Thoracic aorta (tissue), 2 donors: ENCODE results near the gene RPTOR. TPM values are rescaled to one million over a fixed set of nuclear protein-coding genes. Genes with fewer than 3 reads are reported as not detected.

Experiments used
- ATAC-seq: fragments of 150-250 bp; one replicate; pipeline ENCODE4 v1.8.0; 2017; ENCODE audit warnings: low read depth; ENCODE audit not compliant: insufficient number of reproducible peaks, low FRiP score
- DNase-seq: peaks from one replicate; pipeline ENCODE4 v3.0.0-alpha.2; 2020; ENCODE audit warnings: low spot score
- H3K27ac ChIP-seq, 2 donors: fragments of 200-600 bp; sonication (generic); 1 replicate in 1 of 2; 2 replicates in 1 of 2; pipeline ENCODE4 v1.5.1; 2016; ENCODE audit warnings: mild to moderate bottlenecking in 2 of 2, moderate library complexity in 2 of 2
- H3K27me3 ChIP-seq: fragments of 200-600 bp; sonication (generic); replicated peaks from 2 replicates; pipeline ENCODE4 v1.6.0; 2016; ENCODE audit warnings: mild to moderate bottlenecking; ENCODE audit not compliant: insufficient read depth
- H3K36me3 ChIP-seq: fragments of 200-600 bp; sonication (generic); one replicate; pipeline ENCODE4 v1.5.1; 2016
- H3K4me1 ChIP-seq, 2 donors: fragments of 200-600 bp; sonication (generic); 1 replicate in 1 of 2; 2 replicates in 1 of 2; pipeline versions ENCODE4 v1.5.1 to v1.6.0; 2016; ENCODE audit warnings: low read depth in 2 of 2, mild to moderate bottlenecking in 1 of 2; ENCODE audit not compliant: control insufficient read depth in 1 of 2
- H3K4me3 ChIP-seq: fragments of 200-600 bp; sonication (generic); 2 replicates; pipeline ENCODE4 v1.5.1; 2016; ENCODE audit warnings: mild to moderate bottlenecking
- H3K9me3 ChIP-seq: fragments of 200-600 bp; sonication (generic); 2 replicates; pipeline ENCODE4 v1.5.1; 2016
- CTCF ChIP-seq: fragments of 200-600 bp; sonication (generic); IDR thresholded peaks from one replicate; pipeline ENCODE4 v1.5.1; 2019; ENCODE audit warnings: antibody characterized with exemption
- total RNA-seq, 2 donors: library from RNA; depleted of rRNA; stranded (reverse); fragments of >200 nt; gene quantifications; one replicate each; pipeline versions ENCODE4 v1.1.0 to v1.2.3, GENCODE V29; 2016

RPTOR gene
- total RNA-seq, 2 donors from 2014 or later: 42.0 to 47.4 TPM

GRCh38 chr17:80511222-80512180 is 33.1 kb upstream of the RPTOR start:
- no peaks in the 10 kb centered on the region for H3K36me3 ChIP-seq
- no peak overlapping the region for H3K4me3 ChIP-seq
- H3K9me3 ChIP-seq: no peaks in the 10 kb centered on the region
- peaks cover 0 to 3% of the 10 kb centered on the region in 2 donors for H3K4me1 ChIP-seq
- DNase-seq (no peak), ATAC-seq (no peak)
- no peak for TF ChIP-seq CTCF
- no peak overlapping the region for H3K27ac ChIP-seq
- no peaks in the 10 kb centered on the region for H3K27me3 ChIP-seq

DNA sequence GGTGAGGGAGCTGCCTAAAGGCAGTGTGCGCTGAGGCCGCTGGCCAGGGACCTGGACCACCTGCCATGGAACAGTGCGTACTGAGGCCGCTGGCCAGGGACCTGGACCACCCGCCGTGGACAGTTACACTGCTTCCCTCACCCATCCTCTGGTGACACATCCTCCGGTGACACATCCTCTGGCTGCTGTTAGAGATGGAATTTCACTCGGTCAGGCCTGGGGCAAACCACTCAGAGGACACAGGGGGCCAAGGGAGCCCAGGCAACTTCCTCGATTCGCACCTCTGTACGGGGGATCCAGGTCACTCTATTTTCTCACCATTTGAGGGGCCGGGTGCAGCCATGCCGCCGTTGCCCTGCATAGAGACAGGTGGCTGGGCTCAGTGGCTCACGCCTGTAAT is 32.4 kb upstream of the RPTOR start:
- H3K4me3 ChIP-seq: no peak overlapping the region
- no peak overlapping the region for H3K27ac ChIP-seq
- H3K36me3 ChIP-seq: no peaks in the 10 kb centered on the region
- H3K27me3 ChIP-seq: no peaks in the 10 kb centered on the region
- H3K9me3 ChIP-seq: no peaks in the 10 kb centered on the region
- TF ChIP-seq CTCF: no peak
- peaks cover 0 to 3% of the 10 kb centered on the region in 2 donors for H3K4me1 ChIP-seq
- ATAC-seq (no peak), DNase-seq (no peak)

DNA sequence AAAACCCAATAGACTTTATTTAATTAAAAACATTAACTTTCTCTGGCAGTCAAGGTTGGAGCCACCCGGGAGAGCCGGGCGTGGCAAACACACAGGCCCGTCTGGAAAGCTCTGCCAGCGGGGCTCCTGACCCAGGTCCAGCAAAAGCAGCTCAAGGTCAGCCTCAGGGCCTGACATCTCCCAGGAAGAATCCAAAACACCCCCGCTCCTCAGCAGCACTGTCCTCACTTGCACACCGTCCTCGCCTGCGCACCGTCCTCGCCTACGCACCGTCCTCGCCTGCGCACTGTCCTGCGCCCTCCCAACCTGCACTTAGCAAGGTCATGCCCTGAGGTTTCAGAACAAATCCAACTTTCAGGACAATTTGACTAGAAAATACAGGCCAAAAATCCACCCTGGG is 31.4 kb upstream of the RPTOR start:
- H3K9me3 ChIP-seq: no peaks in the 10 kb centered on the region
- peaks cover 0 to 3% of the 10 kb centered on the region in 2 donors for H3K4me1 ChIP-seq
- no peak for ATAC-seq
- DNase-seq: no peak
- H3K4me3 ChIP-seq: no peak overlapping the region
- TF ChIP-seq CTCF: no peak
- no peaks in the 10 kb centered on the region for H3K27me3 ChIP-seq
- no peak overlapping the region for H3K27ac ChIP-seq
- no peaks in the 10 kb centered on the region for H3K36me3 ChIP-seq

DNA sequence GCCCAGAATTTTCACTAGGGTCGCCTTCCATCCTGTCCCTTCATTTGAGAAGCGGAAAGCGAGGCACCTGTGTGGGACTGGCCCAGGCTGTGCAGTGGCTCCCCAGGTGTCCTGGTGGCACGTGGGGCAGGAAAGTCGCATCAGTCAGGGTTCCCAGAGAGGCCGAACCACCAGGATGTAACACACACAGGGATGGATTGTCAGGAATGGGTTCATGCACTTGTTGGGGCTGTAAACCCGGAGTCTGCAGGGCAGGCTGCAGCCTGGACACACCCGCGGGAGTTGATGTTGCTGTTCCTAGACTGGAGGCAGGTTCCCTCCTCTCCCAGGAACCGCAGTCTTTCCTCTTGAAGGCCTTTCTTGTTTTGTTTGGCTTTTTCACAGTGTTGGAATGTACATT is 30.7 kb upstream of the RPTOR start:
- H3K27ac ChIP-seq: no peak overlapping the region

More for the DNA sequence above, 30.7 kb upstream of the RPTOR start:
- H3K4me3 ChIP-seq: no peak overlapping the region
- ATAC-seq: no peak
- no peak for TF ChIP-seq CTCF
- no peaks in the 10 kb centered on the region for H3K9me3 ChIP-seq
- H3K36me3 ChIP-seq: no peaks in the 10 kb centered on the region
- H3K27me3 ChIP-seq: no peaks in the 10 kb centered on the region
- H3K4me1 ChIP-seq: peaks cover 0 to 3% of the 10 kb centered on the region in 2 donors
- DNase-seq: no peak
